Adrenal gland (tissue), 12 donors: ENCODE data around the gene RIMBP2. TPM values are rescaled to one million over a fixed set of nuclear protein-coding genes. Genes with fewer than 3 reads are reported as not detected.

Experiments used
- DNase-seq, 7 donors: peaks; one replicate each; pipeline ENCODE4 v3.0.0-alpha.2; 2019 to 2020
- H3K27ac ChIP-seq, 5 donors: fragments of 200-600 bp; sonication (generic) in 4 of 5; 1 replicate in 3 of 5; 2 replicates in 2 of 5; pipeline versions ENCODE4 v1.5.1 to v1.8.0; 2016 to 2020; ENCODE audit warnings: mild to moderate bottlenecking in 1 of 5
- H3K27me3 ChIP-seq: fragments of 200-600 bp; 2 replicates; pipeline ENCODE4 v1.8.0; 2021
- H3K36me3 ChIP-seq, 2 donors: fragments of 200-600 bp; replicated peaks in 1 of 2; 1 replicate in 1 of 2; 2 replicates in 1 of 2; pipeline versions ENCODE4 v1.5.1 to v1.8.0; 2018 to 2022
- H3K4me1 ChIP-seq, 2 donors: fragments of 200-600 bp; replicated peaks in 1 of 2; 1 replicate in 1 of 2; 2 replicates in 1 of 2; pipeline versions ENCODE4 v1.5.1 to v1.8.0; 2018 to 2021
- H3K4me3 ChIP-seq, 4 donors: fragments of 200-600 bp; sonication (generic) in 3 of 4; one replicate each; pipeline ENCODE4 v1.5.1; 2016 to 2018
- H3K9me3 ChIP-seq, 3 donors: fragments of 200-600 bp; sonication (generic) in 1 of 3; replicated peaks in 1 of 3; 1 replicate in 2 of 3; 2 replicates in 1 of 3; pipeline versions ENCODE4 v1.5.1 to v1.8.0; 2016 to 2021
- POLR2A ChIP-seq, 2 donors: fragments of 450-650 bp; IDR thresholded peaks; one replicate each; pipeline ENCODE4 v1.6.1; 2017; ENCODE audit warnings: antibody characterized with exemption in 2 of 2, mild to moderate bottlenecking in 2 of 2, moderate library complexity in 1 of 2
- WGBS, 4 donors: extraction: QIAGEN DNeasy Blood & Tissue Kit in 2 of 4; methylation state at CpG; one replicate each; pipeline versions ENCODE4 v1.1.5 to v1.1.7; 2013 to 2017; 5-methylcytosine and 5-hydroxymethylcytosine counted together
- intact Hi-C, 2 donors: fragments of 100-400 bp; cut with DNase I; formaldehyde crosslinking; loops; one replicate each; pipeline versions ENCODE4 v1.14.1 to v1.15.0; 2022 to 2023
- polyA plus RNA-seq, 3 donors: library from polyadenylated mRNA; stranded (reverse); fragments of 200-250 nt in 2 of 3; fragments of 350-450 nt in 1 of 3; fragmentation: Illumina TruSeq in 1 of 3; extraction: RNeasy Lipid Tissue Mini Kit (QIAGEN cat#74804) in 1 of 3; gene quantifications; one replicate each; pipeline ENCODE4 v1.2.3, GENCODE V29; 2013 to 2014
- total RNA-seq, 9 donors: library from RNA; depleted of rRNA in 4 of 9; stranded (reverse); fragments of >200 nt in 4 of 9; fragments of 120-200 nt in 1 of 9; fragmentation: NEBNext Ultra II Directional in 1 of 9; extraction: Animal tissue kit (Norgen Biotek cat#: 25700) in 1 of 9; gene quantifications; one replicate each; pipeline versions ENCODE4 v1.1.0 to v1.2.4, GENCODE V29; 2013 to 2023
- TF ChIP-seq, protein P1 (sequence below), 6 experiments: fragments of 450-650 bp in 4 of 6; fragments of 200-600 bp in 2 of 6; sonication (generic) in 1 of 6; IDR thresholded peaks; 1 replicate in 5 of 6; 2 replicates in 1 of 6; pipeline versions ENCODE4 v1.5.1 to v1.8.0; 2016 to 2021; ENCODE audit warnings: antibody characterized with exemption in 6 of 6, mild to moderate bottlenecking in 2 of 6, moderate library complexity in 1 of 6
- donor health status: healthy with polysubstance abuse.
- donor health status: Bipolar disorder and iron deficiency.
- donor health status: DM: yes; HTN: yes; CAD: no.
- donor health status: DM: no; HTN: no; CAD: no.
- donor health status: DM: no; HTN: no; CAD: no.
- donor health status: DM: yes; HTN: yes; CAD: no.

The RIMBP2 gene
- total and polyA plus RNA-seq, 12 donors, result 0.18 to 23.9 (median 6.3) TPM; not detected in 2

DNA sequence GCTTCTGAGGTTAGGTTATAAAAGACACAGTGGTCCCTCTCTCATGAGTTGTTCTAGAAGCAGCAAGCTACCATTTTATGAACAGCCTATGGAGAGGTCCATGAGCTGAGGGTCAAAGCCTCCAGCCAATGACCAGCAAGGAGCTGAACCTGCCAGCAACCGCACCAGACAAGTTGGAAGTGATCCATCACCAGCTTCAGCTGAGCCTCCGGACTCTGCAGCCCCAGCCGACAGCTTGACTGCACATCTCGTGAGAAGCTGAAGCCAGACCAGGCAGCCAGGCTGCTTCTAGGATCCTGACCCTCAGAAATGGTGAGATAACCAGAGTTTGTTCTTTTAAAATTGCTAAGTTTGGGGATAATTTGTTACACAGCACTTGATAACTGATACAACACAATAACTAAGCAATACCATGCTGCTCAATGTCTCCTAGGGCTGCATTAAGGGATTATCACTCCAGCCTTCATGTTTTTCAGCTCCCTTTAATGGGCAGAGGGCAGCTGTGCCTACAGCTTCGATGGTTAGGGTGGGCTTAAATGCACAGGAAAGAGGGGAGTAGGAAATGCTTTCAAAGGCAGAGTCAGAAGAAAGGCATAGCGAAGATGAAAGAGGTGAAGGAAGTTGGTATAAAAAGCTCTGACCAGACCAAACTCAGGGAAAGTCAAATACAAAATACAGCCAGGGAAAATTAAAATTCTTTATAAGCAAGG lies 149.5 kb downstream of the RIMBP2 start:
- no peak for DNase-seq
- WGBS, 4 donors, result 69 to 78% (median 73%) methylated on average over 6 of the region's 6 CpGs
- no peaks in the 10 kb centered on the region for H3K27me3 ChIP-seq
- H3K4me1 ChIP-seq, result no peaks in the 10 kb centered on the region
- peaks cover 0 to 8% (median 0%) of the 10 kb centered on the region in 3 donors for H3K9me3 ChIP-seq
- no peak overlapping the region for H3K4me3 ChIP-seq
- no peaks in the 10 kb centered on the region for H3K36me3 ChIP-seq
- intact Hi-C loops, result no loop called here
- H3K27ac ChIP-seq, result no peak overlapping the region
- TF ChIP-seq POLR2A (IDR thresholded peaks at IDR 0.05), result no peak
- TF ChIP-seq, protein P1, sequence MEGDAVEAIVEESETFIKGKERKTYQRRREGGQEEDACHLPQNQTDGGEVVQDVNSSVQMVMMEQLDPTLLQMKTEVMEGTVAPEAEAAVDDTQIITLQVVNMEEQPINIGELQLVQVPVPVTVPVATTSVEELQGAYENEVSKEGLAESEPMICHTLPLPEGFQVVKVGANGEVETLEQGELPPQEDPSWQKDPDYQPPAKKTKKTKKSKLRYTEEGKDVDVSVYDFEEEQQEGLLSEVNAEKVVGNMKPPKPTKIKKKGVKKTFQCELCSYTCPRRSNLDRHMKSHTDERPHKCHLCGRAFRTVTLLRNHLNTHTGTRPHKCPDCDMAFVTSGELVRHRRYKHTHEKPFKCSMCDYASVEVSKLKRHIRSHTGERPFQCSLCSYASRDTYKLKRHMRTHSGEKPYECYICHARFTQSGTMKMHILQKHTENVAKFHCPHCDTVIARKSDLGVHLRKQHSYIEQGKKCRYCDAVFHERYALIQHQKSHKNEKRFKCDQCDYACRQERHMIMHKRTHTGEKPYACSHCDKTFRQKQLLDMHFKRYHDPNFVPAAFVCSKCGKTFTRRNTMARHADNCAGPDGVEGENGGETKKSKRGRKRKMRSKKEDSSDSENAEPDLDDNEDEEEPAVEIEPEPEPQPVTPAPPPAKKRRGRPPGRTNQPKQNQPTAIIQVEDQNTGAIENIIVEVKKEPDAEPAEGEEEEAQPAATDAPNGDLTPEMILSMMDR (IDR thresholded peaks at IDR 0.05), result no peak

DNA sequence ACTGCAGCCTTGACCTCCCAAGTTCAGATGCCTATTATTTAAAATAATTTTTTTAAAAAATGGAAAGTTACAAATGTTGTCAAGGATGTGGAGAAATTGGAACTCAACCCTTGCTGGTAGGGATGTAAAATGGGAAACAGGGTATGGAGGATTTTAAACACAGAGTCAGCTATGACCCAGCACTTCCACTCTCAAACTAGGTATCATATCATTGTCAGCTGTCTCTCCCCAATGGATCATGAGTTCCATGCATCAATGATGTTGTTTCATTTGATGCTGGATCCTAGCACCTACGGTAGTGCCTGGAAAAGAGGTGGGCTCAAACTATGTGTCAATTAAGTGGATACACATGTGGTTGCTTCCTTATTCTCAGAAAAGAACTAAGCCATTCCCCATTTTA lies 150.9 kb downstream of the RIMBP2 start:
- Histone ChIP-seq H3K36me3 (no peaks in the 10 kb centered on the region), H3K27ac (no peak overlapping the region), H3K27me3 (no peaks in the 10 kb centered on the region), H3K9me3 (peaks cover 0 to 8% (median 0%) of the 10 kb centered on the region in 3 donors), H3K4me3 (no peak overlapping the region), H3K4me1 (no peaks in the 10 kb centered on the region)
- intact Hi-C loops, result no loop called here
- WGBS, 4 donors, result 85 to 92% (median 89%) methylated on average over 1 of the region's 1 CpG
- no peak for DNase-seq
- TF ChIP-seq POLR2A (IDR thresholded peaks at IDR 0.05), result no peak
- TF ChIP-seq, protein P1 (IDR thresholded peaks at IDR 0.05), result no peak

DNA sequence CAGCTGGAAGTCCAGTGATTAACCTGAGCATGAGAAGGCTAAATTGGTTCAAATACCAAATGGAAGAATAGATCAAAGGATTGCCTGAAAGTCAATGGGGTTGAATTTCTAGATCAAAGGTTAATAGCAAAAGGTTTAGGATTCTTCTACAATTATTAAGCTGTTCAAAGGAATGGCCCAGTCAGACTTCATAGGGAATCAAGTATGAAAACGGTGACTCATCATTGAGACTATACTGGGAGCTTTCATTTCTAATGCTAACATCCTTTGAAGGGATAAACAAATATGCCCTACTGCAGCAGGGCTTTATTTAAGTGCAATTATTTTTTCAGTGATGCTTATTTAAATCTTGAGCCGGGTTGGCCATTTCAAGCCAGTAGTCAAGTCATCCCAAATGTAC lies 152.8 kb downstream of the RIMBP2 start:
- Histone ChIP-seq H3K36me3 (no peaks in the 10 kb centered on the region), H3K27me3 (no peaks in the 10 kb centered on the region), H3K9me3 (peaks cover 0 to 8% (median 0%) of the 10 kb centered on the region in 3 donors), H3K4me1 (no peaks in the 10 kb centered on the region), H3K27ac (no peak overlapping the region), H3K4me3 (no peak overlapping the region)
- 65 to 77% (median 68%) methylated on average over 2 of the region's 2 CpGs for WGBS, 4 donors
- TF ChIP-seq, protein P1 (IDR thresholded peaks at IDR 0.05), result no peak
- no peak for DNase-seq
- intact Hi-C loops, result no loop called here

DNA sequence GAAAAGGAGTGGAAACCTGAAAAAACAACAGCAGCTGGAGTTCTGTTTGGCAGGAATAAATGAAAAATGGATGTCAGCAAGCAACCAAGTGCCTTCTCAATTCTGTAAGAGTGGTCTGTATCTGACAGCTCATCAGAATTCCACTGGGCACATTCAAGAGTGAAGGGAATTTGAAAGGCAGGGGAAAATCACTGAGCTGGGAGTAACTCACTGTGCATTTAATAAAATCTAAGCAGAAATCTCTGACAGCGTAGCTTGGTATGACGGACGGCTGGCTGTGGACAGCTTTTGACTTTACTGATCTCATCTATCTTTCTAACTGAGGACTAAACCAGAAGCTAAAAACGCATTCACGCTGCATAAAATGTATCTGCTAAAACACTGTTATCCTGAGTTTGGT lies 153.4 kb downstream of the RIMBP2 start:
- Histone ChIP-seq H3K9me3 (peaks cover 0 to 8% (median 0%) of the 10 kb centered on the region in 3 donors), H3K4me1 (no peaks in the 10 kb centered on the region), H3K4me3 (no peak overlapping the region), H3K27ac (no peak overlapping the region), H3K36me3 (no peaks in the 10 kb centered on the region), H3K27me3 (no peaks in the 10 kb centered on the region)
- no peak for DNase-seq
- 54 to 65% (median 55%) methylated on average over 5 of the region's 5 CpGs for WGBS, 4 donors
- intact Hi-C loops, result no loop called here
- TF ChIP-seq, protein P1 (IDR thresholded peaks at IDR 0.05), result no peak
- TF ChIP-seq POLR2A (IDR thresholded peaks at IDR 0.05), result no peak
